Activated B cell treated with CpG ODN at 0.5 μM for 24 hours (primary cell): ENCODE measurements around the gene HOPX. TPM values are rescaled to one million over a fixed set of nuclear protein-coding genes. Genes with fewer than 3 reads are reported as not detected.

Experiments used
- ATAC-seq: fragments of 200-7000 bp; cut with Tn5 transposase; one replicate; pipeline ENCODE4 v1.10.0; 2021; ENCODE audit warnings: low read depth, mild to moderate bottlenecking, moderate library complexity
- CTCF ChIA-PET: fragments of 350-600 bp; sonication (Branson Sonifier 250); formaldehyde crosslinking; loops from one replicate; lab custom pipeline; 2021; ENCODE audit warnings: antibody characterized with exemption; lab: Charles Lee
- POLR2A ChIA-PET: fragments of 350-600 bp; sonication (Branson Sonifier 250); formaldehyde crosslinking; loops from one replicate; lab custom pipeline; 2021; ENCODE audit warnings: antibody characterized with exemption; lab: Charles Lee
- DNase-seq: peaks from one replicate; pipeline ENCODE4 v3.0.0; 2022
- H3K27ac Mint-ChIP-seq: one replicate; pipeline ENCODE4 v1.8.0; 2020; ENCODE audit warnings: mixed read lengths
- H3K27me3 Mint-ChIP-seq: one replicate; pipeline ENCODE4 v1.8.0; 2021; ENCODE audit warnings: mixed read lengths
- H3K36me3 Mint-ChIP-seq: one replicate; pipeline ENCODE4 v1.8.0; 2021; ENCODE audit warnings: low read depth, mixed read lengths
- H3K4me1 Mint-ChIP-seq: one replicate; pipeline ENCODE4 v1.8.0; 2021; ENCODE audit warnings: mixed read lengths
- H3K4me3 Mint-ChIP-seq: one replicate; pipeline ENCODE4 v1.8.0; 2020; ENCODE audit warnings: mild to moderate bottlenecking, mixed read lengths
- H3K9me3 Mint-ChIP-seq: one replicate; pipeline ENCODE4 v1.8.0; 2020; ENCODE audit warnings: mixed read lengths
- intact Hi-C: fragments of 100-400 bp; cut with micrococcal nuclease; formaldehyde crosslinking; loops from one replicate; pipeline ENCODE4 v1.15.1; 2024
- total RNA-seq: library from RNA; stranded (reverse); gene quantifications from 2 replicates; pipeline ENCODE4 v1.2.3, GENCODE V29; 2022
- TF ChIP-seq, protein P1 (sequence below): fragments of 200-600 bp; IDR thresholded peaks from one replicate; pipeline ENCODE4 v1.8.0; 2022; ENCODE audit warnings: antibody characterized with exemption, mild to moderate bottlenecking

Gene HOPX
- total RNA-seq, 1 donor from 2014 or later: 13.2 TPM

DNA sequence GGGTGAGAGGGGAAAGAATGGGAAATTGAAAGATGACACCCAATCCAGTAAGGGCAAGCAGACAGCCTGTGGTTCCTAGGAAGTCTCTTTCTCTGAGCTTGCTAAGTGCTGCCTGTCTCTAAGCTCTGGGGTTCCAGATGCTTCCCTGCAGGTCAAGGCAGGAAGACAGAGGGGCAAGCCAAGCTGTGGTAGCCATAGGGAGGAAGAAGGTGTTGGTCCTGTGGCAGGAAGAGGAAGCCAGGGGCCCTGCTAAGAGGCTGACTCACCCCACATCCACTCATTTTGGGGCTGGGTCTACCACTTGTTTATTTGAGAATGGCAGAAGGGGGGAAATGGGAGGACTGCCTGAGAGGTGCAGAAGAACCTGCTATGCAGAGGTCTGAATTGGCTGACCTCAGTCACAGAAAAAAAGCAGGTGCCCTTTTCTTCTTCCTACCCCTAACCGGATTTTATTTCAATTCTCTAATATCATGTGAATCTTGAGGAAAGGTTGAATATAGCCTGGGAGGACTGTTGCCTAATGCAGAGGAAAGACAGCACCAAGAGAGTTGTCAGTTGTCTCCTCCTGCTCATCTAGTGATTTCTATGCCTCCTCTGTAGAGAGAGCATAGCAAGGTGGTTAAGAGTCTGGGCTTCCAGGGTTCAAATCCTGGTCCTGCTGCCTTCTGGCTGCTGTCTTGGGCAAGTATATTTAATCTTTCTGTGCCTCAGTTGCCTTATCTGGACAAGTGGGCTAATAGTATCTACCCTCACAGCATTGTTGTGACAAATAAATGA is 27.4 kb downstream of the HOPX start:
- CTCF ChIA-PET: interaction anchor here (1.1 kb wide), 1 partner anchor 183 kb away, joined by 3 read pairs; no protein-coding TSS in a partner anchor
- Mint-ChIP-seq H3K27ac (no peak overlapping the region), H3K9me3 (peaks cover 3% of the 10 kb centered on the region), H3K4me1 (peaks cover 76% of the 10 kb centered on the region), H3K36me3 (no peaks in the 10 kb centered on the region), H3K4me3 (no peak overlapping the region), H3K27me3 (peaks cover 2% of the 10 kb centered on the region)
- POLR2A ChIA-PET: no interaction called here
- ATAC-seq (no peak), DNase-seq (no peak)
- TF ChIP-seq, protein P1, sequence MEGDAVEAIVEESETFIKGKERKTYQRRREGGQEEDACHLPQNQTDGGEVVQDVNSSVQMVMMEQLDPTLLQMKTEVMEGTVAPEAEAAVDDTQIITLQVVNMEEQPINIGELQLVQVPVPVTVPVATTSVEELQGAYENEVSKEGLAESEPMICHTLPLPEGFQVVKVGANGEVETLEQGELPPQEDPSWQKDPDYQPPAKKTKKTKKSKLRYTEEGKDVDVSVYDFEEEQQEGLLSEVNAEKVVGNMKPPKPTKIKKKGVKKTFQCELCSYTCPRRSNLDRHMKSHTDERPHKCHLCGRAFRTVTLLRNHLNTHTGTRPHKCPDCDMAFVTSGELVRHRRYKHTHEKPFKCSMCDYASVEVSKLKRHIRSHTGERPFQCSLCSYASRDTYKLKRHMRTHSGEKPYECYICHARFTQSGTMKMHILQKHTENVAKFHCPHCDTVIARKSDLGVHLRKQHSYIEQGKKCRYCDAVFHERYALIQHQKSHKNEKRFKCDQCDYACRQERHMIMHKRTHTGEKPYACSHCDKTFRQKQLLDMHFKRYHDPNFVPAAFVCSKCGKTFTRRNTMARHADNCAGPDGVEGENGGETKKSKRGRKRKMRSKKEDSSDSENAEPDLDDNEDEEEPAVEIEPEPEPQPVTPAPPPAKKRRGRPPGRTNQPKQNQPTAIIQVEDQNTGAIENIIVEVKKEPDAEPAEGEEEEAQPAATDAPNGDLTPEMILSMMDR: no peak
- intact Hi-C loops: loop anchor here (10.0 kb wide), 1 partner anchor 219 kb away; the partner anchor contains the start of genes PAICS and PPAT

DNA sequence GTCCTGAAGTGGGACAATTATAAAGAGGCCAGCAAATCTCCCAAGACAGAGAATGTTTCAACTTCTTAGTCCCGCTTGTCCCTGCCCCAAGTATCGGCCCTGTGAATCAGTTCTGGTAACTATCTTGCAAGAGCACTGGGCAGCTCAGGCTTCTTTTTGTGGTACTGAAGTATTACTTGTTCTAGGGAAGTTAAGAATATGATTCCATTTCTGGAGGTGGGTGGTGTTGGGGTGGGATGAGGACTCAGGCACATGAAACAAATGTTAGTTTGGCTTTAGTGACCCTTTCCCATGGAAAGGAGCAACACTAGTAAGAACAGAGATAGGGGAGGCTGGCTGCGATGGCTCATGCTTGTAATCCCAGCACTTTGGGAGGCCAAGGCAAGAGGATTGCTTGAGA is 28.9 kb downstream of the HOPX start:
- ATAC-seq: no peak
- TF ChIP-seq, protein P1: no peak
- POLR2A ChIA-PET: no interaction called here
- DNase-seq: no peak
- Mint-ChIP-seq H3K9me3 (peaks cover 3% of the 10 kb centered on the region), H3K36me3 (peaks cover 2% of the 10 kb centered on the region), H3K27me3 (no peaks in the 10 kb centered on the region), H3K27ac (no peak overlapping the region), H3K4me1 (peaks cover 65% of the 10 kb centered on the region), H3K4me3 (no peak overlapping the region)
- intact Hi-C loops: loop anchor here (10.0 kb wide), 1 partner anchor 217 kb away; the partner anchor contains the start of genes PAICS and PPAT
- CTCF ChIA-PET: no interaction called here

DNA sequence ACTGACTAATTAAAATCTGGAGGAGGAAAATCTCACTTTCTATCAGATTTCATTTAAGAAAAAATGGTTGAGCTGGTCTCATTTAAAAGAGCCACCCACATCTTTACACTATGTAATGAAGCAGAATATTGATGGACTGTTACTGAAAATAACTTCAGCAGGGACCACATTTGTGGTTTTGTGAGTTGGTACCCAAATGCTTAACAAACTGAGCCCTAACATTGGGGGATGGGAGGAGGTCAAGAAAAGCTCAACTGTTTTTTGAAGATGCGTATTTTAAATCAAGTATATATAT is 30.1 kb downstream of the HOPX start:
- peaks cover 2% of the 10 kb centered on the region for H3K36me3 Mint-ChIP-seq
- ATAC-seq: no peak
- no peaks in the 10 kb centered on the region for H3K27me3 Mint-ChIP-seq
- H3K27ac Mint-ChIP-seq: no peak overlapping the region
- ChIA-PET CTCF (no interaction called here), POLR2A (no interaction called here)
- no peak for DNase-seq
- peaks cover 56% of the 10 kb centered on the region for H3K4me1 Mint-ChIP-seq
- peaks cover 8% of the 10 kb centered on the region for H3K9me3 Mint-ChIP-seq
- TF ChIP-seq, protein P1: no peak
- intact Hi-C loops: loop anchor here (10.0 kb wide), 1 partner anchor 216 kb away; the partner anchor contains the start of genes PAICS and PPAT
- H3K4me3 Mint-ChIP-seq: no peak overlapping the region

DNA sequence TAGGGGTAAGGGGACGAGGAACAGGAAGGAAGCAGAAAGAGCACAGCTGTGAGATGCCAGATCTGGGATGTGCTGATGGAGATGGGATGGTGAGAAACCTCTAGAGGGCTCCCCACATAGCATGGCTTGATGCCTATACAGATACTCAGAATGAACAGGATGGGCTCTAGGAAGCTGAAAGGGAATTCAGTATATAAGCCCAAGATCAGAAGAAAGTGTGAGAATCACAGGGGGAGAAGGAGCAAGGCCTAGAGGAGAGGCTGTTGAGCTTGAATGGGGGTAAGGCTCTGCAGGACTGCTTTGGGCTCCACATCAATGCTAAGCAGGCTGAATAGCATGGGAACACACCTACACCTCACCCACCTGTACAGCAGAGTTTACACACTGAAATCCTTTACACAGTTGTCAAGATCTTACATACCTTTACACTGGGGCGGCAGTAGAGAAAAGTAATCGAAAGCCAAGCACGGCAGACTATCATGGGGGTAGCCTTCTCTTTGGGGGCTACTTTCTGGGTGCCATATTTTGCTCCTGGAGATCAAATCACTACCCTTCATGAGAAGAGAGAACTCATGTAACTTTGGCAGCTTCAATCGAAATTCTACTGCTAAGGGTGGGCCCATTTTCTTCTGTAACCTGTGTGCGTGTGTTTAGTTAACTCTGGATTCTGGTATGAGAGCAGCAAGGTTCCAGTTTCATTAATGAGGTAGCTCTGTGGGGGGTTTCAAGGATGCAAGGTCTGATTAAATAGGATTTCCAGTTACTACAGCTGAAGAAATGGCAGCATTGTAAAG is 30.6 kb downstream of the HOPX start:
- H3K4me1 Mint-ChIP-seq: peaks cover 56% of the 10 kb centered on the region
- H3K9me3 Mint-ChIP-seq: peaks cover 10% of the 10 kb centered on the region
- peak overlapping the region; percentile 73 for H3K27ac Mint-ChIP-seq
- intact Hi-C loops: loop anchor here (10.0 kb wide), 1 partner anchor 216 kb away; the partner anchor contains the start of genes PAICS and PPAT
- POLR2A ChIA-PET: interaction anchor here (0.6 to 1.2 kb wide), 2 partner anchors 8 to 263 kb away, joined by 3 to 4 read pairs; partner anchors contain the start of gene AASDH
- DNase-seq (no peak), ATAC-seq (no peak)
- TF ChIP-seq, protein P1: no peak
- H3K36me3 Mint-ChIP-seq: peaks cover 2% of the 10 kb centered on the region
- no peaks in the 10 kb centered on the region for H3K27me3 Mint-ChIP-seq
- peak overlapping the region; percentile 13 for H3K4me3 Mint-ChIP-seq
- CTCF ChIA-PET: interaction anchor here (1.3 kb wide), 1 partner anchor 150 kb away, joined by 6 read pairs; no protein-coding TSS in a partner anchor
